ENCODE measurements around the gene FGF11.
A peak's percentile ranks its signal among the peaks of the same experiment; 100 is the strongest.
"Not testable (repeated sequence)": the region's sequence is repeated elsewhere in the genome, so short reads cannot be mapped to it uniquely, and the experiment has no call there.

The FGF11 gene

DNA sequence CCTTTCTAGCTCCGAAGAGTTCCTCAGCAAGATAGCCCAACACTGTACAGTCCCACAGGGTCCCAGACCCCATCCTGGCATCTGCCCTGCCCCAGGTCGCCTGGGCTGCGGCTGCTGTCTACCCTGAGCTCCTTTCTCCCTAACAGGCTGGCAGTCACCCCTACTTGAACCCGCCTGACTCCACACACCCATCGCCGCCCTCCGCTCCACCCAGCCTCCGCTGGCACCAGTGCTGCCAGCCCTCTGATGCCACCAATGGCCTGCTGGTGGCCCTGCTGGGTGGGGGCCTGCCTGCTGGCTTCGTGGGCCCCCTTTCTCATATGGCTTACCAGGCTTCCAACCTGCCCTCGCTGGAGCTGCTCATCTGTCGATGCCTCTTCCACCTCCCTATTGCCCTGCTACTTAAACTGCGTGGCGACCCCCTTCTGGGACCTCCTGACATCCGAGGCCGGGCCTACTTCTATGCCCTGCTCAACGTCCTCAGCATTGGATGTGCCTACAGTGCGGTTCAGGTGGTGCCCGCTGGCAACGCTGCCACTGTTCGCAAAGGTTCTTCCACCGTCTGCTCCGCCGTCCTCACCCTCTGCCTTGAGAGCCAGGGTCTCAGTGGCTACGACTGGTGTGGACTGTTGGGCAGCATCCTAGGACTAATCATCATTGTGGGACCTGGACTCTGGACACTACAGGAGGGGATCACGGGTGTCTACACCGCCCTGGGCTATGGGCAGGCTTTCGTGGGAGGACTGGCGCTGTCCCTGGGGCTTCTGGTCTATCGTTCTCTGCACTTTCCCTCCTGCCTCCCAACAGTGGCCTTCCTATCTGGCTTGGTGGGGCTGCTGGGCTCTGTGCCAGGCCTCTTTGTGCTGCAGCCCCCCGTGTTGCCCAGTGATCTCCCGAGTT is 42.8 kb downstream of the FGF11 start:
- H3K4me1 Mint-ChIP-seq (ENCODE audit: low read depth), result peaks cover 48% of the 10 kb centered on the region
- peak overlapping the region; percentile 95 for H3K27ac Mint-ChIP-seq
- H3K36me3 Mint-ChIP-seq (ENCODE audit: low read depth); H3K27me3 Mint-ChIP-seq (ENCODE audit: low read depth); H3K9me3 Mint-ChIP-seq: not testable (repeated sequence)
- H3K4me3 Mint-ChIP-seq, result peak overlapping the region; percentile 45

DNA sequence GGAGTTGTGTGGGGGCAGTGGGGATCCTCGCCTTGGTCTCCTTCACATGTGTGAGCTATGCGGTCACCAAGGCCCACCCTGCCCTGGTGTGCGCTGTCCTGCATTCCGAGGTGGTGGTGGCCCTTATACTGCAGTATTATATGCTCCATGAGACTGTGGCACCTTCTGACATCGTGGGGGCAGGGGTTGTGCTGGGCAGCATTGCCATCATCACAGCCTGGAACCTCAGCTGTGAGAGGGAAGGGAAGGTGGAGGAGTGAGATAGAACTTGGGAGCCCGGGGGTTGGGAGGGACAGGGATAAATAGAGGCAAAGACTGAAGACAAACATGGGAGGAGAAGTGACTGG is 43.4 kb downstream of the FGF11 start:
- peak overlapping the region; percentile 95 for H3K27ac Mint-ChIP-seq
- H3K27me3 Mint-ChIP-seq (ENCODE audit: low read depth); H3K9me3 Mint-ChIP-seq: not testable (repeated sequence)
- H3K36me3 Mint-ChIP-seq (ENCODE audit: low read depth), result peaks cover 15% of the 10 kb centered on the region
- peaks cover 52% of the 10 kb centered on the region for H3K4me1 Mint-ChIP-seq (ENCODE audit: low read depth)
- peak overlapping the region; percentile 95 for H3K4me3 Mint-ChIP-seq

DNA sequence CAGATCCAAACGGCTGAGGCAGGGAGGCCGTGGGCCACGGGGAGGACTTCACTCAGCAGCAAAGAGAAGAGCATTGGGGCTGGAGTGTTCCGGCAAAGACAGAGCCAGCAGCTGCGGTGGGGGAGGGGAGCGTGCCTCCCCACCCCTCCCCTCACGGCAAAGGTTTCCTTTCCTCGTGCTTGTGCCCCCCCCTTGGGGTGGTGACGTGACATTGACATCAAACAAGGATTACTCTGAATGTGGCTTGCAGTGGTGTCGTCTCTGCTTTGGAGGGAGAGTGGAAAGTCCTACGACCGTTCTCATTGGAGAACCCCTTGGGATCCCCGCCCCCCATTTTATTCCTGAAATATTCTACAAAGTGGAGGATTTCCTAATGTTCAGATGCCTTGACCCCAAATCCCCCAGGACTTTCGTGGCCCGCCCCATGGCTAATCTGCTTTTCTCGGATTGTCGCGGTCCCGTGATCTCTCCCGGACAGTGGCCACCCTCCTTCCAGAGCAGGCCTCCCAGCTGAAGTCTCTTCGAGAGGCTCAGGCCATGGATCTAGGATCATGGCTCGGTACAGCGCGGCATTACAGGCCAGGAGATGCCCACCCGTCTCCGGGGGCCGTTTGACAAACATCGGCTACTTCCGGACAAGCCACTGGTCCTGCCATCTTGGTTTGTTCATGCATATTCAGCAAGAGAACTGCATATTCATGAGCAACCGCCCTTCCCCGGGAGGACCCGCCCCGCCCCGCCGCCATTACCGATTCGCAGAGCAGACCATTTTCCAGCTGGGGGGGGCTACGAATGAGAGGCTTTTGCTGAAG is 44.1 kb downstream of the FGF11 start:
- Mint-ChIP-seq H3K27ac (peak overlapping the region; percentile 95), H3K36me3 (ENCODE audit: low read depth) (peaks cover 17% of the 10 kb centered on the region), H3K4me3 (peak overlapping the region; percentile 95), H3K9me3 (no peaks in the 10 kb centered on the region), H3K4me1 (ENCODE audit: low read depth) (peaks cover 48% of the 10 kb centered on the region), H3K27me3 (ENCODE audit: low read depth) (no peaks in the 10 kb centered on the region)

DNA sequence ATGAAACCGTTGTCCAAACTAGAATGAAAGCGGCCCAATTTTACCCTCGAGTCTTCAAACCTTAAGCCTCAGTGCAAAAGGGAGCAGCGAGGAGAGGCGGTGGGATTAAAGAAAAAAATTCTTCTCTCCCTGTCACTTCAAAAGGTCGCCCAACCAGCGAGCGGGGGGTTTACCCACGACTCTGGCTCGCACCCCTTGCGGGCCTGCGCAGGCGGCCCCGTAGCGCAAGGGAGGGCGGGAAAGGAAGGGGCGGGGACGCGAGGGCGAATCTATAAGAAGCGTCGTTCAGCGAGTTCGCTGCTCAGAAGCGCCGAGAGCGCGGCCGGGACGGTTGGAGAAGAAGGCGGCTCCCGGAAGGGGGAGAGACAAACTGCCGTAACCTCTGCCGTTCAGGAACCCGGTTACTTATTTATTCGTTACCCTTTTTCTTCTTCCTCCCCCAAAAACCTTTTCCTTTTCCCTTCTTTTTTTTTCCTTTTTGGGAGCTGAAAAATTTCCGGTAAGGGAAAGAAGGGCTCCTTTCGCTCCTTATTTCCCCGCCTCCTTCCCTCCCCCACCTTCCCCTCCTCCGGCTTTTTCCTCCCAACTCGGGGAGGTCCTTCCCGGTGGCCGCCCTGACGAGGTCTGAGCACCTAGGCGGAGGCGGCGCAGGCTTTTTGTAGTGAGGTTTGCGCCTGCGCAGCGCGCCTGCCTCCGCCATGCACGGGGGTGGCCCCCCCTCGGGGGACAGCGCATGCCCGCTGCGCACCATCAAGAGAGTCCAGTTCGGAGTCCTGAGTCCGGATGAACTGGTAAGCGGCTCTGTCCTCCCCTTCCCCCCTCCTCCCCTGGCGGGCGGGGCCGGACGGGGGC is 45.0 kb downstream of the FGF11 start, which contains the start of gene POLR2A:
TSS of gene POLR2A (plus strand) at position 300 of the 852 bp plus-strand sequence.
- H3K27ac Mint-ChIP-seq, result peak within 1 kb of the TSS; percentile 95
- H3K4me3 Mint-ChIP-seq, result peak within 1 kb of the TSS; percentile 95
- H3K36me3 Mint-ChIP-seq (ENCODE audit: low read depth), result peaks cover 22% of the 10 kb centered on the region
- peaks cover 52% of the 10 kb centered on the region for H3K4me1 Mint-ChIP-seq (ENCODE audit: low read depth)
- no peaks in the 10 kb centered on the region for H3K27me3 Mint-ChIP-seq (ENCODE audit: low read depth)
- no peaks in the 10 kb centered on the region for H3K9me3 Mint-ChIP-seq

DNA sequence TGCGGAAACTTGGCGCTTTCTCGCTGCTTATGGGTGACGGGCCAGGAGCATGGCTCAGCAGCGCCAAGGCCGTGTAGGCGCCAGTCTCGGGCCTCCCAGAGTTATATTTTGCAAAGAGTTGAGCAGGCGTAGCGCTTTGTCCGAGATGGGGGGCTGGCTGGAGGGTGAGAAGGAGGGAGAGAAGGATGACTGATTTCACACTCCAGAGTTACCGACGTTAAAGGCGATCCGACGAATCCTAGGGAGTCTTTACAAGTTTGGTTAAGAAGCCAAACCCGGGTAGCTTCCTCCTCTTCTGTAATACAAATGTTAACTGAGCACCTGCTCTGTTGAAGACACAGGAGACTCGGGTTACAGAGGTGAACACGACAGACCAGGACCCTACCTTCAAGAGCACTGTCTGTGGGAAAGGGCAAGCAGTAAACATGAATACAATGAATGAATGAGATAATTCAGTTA is 45.6 kb downstream of the FGF11 start:
- Mint-ChIP-seq H3K36me3 (ENCODE audit: low read depth) (peaks cover 23% of the 10 kb centered on the region), H3K4me1 (ENCODE audit: low read depth) (peaks cover 53% of the 10 kb centered on the region), H3K27me3 (ENCODE audit: low read depth) (no peaks in the 10 kb centered on the region), H3K9me3 (no peaks in the 10 kb centered on the region), H3K4me3 (peak overlapping the region; percentile 95), H3K27ac (peak overlapping the region; percentile 95)

DNA sequence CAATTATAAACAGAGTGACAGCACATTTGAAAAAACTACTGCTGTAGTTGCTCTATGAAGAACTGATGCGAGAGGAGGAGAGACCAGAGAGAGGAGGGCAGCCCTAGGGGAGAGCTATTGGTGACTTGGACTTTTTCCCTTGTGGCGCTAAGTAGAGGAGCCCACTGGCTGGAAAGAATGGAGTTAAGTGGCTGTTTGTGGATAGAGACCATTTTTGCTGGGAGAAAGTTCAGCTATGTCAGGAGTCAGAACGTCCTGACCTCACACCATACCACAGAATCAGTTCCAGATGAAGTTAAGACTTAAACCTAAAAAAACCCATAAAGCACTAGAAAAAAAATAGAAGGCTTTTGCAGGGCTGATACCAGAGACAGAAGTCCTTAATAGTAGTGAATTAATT is 46.9 kb downstream of the FGF11 start:
- Mint-ChIP-seq H3K9me3 (no peaks in the 10 kb centered on the region), H3K36me3 (ENCODE audit: low read depth) (peaks cover 29% of the 10 kb centered on the region), H3K27ac (peak overlapping the region; percentile 47), H3K27me3 (ENCODE audit: low read depth) (no peaks in the 10 kb centered on the region), H3K4me3 (peak overlapping the region; percentile 77), H3K4me1 (ENCODE audit: low read depth) (peaks cover 54% of the 10 kb centered on the region)

DNA sequence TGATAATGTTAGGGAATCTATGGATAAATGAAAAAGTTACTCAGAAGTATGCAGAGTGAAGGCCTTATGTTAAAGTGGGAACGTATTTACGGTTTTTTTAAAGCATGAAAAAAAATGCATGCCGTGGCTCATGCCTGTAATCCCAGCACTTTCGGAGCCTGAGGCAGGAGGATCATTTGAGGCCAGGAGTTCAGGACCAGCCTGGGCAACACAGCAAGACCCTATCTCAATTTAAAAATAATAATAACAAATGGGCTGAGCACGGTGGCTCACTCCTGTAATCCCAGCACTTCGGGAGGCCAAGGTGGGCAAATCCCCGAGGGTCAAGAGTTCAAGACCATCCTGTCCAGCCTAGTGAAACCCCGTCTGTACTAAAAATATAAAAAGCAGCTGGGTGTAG is 50.8 kb downstream of the FGF11 start:
- Mint-ChIP-seq H3K36me3 (ENCODE audit: low read depth) (peaks cover 42% of the 10 kb centered on the region), H3K27me3 (ENCODE audit: low read depth) (no peaks in the 10 kb centered on the region), H3K4me1 (ENCODE audit: low read depth) (peaks cover 49% of the 10 kb centered on the region), H3K9me3 (no peaks in the 10 kb centered on the region), H3K4me3 (no peak overlapping the region), H3K27ac (peak overlapping the region; percentile 34)

DNA sequence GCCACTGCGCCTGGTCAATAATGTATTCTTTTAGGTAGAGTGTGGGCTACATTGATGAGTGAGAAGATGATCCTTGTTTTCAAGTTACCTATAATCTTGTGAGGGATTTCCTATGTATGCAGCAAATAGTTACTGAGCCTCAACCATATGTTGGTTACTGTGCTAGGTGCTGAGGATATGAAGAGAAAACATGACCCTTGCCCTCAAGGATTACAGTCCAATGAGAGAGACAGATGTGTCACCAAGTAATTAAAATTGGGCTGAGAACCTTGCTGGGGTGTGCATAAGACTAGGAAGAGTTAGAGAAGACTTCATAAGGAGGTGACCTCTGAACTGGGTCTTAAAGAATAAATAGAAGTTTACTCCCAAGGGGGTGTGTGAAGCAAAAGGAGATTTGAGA is 52.3 kb downstream of the FGF11 start:
- Mint-ChIP-seq H3K4me1 (ENCODE audit: low read depth) (peaks cover 44% of the 10 kb centered on the region), H3K9me3 (no peaks in the 10 kb centered on the region), H3K4me3 (no peak overlapping the region), H3K27ac (no peak overlapping the region), H3K36me3 (ENCODE audit: low read depth) (peaks cover 44% of the 10 kb centered on the region), H3K27me3 (ENCODE audit: low read depth) (no peaks in the 10 kb centered on the region)

DNA sequence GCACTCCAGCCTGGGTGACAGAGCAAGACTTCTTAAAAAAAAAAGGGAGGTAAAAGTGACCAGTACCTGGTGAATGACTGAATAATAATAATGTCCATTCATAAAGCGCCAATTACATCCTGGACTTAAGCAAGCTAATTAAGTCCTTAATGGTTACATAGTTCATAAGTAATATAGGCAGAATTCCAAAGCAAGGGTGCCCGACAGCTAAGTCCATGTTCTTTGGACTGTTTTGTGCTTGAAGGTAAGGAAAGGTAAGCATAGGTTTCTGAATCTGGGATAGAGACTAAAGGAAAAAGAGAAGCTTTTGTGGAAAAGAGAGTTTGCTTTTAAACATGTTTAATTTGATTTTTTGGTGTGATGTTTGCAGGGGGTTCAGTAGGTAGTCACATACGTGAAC is 54.6 kb downstream of the FGF11 start:
- Mint-ChIP-seq H3K4me1 (ENCODE audit: low read depth) (peaks cover 32% of the 10 kb centered on the region), H3K9me3 (no peaks in the 10 kb centered on the region), H3K27me3 (ENCODE audit: low read depth) (no peaks in the 10 kb centered on the region), H3K36me3 (ENCODE audit: low read depth) (peaks cover 53% of the 10 kb centered on the region), H3K4me3 (no peak overlapping the region), H3K27ac (no peak overlapping the region)

All from T-helper 1 cell treated with Interleukin-12 subunit alpha and Interleukin-12 subunit beta and Interleukin-4 antibody, amounts not matched to agents 30 μg/mL and 1 μg/mL, for 36 hours (primary cell).